ENCODE measurements around the gene ENTHD1. TPM values are rescaled to one million over a fixed set of nuclear protein-coding genes. Genes with fewer than 3 reads are reported as not detected.

ENTHD1 gene
- polyA plus RNA-seq, 1 donor, result not detected

- no peak for DNase-seq
These were observed 54.4 kb downstream of the ENTHD1 start for GRCh38 chr22:39839204-39839603.

- no peak for DNase-seq
These were observed 60.0 kb downstream of the ENTHD1 start for GRCh38 chr22:39833610-39834009.

DNA sequence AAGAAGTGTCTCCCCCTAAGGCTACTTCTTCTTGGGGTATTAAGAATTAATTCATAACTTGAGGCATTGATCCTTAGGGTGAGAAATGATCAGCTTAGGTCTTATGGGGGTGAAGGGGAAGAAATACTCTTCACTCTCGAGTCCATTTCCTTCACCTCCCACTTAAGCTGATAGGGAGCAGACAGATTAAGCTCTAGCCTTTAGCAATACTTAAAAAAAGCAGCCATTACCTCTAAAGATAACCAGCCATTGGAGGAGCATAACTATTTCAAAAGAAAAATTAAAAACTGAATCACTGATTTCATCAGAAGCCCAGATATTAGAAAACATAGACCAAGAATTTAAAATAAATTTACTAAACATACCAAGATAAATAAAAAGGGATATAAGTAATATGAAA lies 60.5 kb downstream of the ENTHD1 start:
- DNase-seq, result no peak

GRCh38 chr22:39832627-39833074 lies 60.9 kb downstream of the ENTHD1 start:
- DNase-seq, result no peak

- no peak for DNase-seq
These were observed 67.9 kb downstream of the ENTHD1 start for GRCh38 chr22:39825661-39826102.

DNA sequence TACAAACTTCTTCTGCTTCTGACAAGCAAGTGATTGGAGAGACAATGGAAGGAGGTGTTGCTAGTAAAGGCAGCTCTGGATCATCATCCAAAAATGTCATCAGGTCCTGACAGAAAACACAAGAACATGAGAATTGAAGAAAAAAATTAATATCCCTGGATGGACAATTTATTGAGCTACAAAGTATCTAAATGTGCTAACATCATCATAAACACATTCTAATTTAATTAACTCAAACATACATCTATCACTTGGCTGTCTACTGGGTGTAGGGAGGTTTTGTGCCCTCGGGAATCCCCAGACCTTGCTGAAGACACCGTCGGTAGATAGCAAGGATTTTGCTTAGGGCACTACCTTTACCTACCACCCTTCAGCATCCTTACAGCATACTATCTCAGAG lies 72.6 kb downstream of the ENTHD1 start:
- DNase-seq, result no peak

DNA sequence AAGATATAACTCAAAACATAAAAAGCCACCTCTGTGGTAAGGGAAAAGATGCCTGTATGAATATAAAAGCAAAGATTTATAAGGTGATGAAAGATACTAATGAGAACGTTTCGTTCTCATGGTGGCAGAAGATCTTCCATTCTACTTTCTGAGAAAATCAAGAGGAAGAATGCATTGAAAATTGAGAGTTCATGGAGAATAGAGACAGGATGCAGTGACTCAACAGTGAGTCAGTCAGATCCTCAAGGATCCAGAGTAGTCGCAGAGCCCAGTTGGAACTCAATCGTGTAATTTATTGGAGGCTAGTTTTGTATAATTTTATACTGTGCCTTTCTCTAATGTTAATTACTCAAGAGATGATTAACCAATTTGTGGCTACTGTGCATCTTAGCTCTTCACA lies 73.3 kb downstream of the ENTHD1 start:
- DNase-seq, result no peak

- DNase-seq, result no peak
These were observed 74.1 kb downstream of the ENTHD1 start for GRCh38 chr22:39819429-39819828.

DNA sequence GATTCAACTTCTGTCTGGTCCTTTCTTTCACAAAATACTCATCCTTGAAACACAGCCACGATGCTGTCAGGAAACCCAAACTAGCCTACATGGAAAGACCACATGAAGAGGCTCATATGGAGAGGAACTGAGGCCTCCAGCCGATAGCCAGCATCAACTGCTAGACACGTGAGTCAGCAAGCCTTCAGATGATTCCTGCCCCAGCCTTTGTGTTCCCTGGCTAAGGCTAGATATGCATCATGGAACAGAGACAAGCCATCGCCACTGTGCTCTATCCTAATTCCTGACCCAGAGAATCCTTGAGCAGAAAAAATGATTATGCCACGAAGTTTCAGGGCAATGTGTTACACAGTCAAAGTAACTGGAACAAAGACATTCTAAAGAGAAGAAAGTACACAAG lies 75.5 kb downstream of the ENTHD1 start:
- DNase-seq, result no peak

DNA sequence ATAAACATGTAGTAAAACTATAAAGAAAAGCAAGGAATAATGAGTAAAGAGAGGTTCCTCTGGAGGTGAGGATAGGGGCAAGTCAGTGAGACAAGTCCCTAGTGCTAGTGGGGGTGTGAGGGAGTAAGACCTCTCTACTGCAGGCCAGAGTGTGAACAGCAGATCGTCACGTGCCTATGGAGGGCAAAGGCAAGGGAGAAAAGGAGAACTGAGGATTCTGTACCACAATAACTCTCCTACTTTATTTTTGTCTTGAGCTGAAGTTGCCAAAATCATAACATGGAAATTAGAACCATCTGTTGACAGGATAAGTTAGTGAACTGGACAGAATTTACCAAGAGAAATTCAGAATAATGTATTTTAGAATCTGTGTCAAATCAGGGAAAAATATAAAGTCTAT lies 77.6 kb downstream of the ENTHD1 start:
- DNase-seq, result peak; percentile 23

- DNase-seq, result no peak
These were observed 78.7 kb downstream of the ENTHD1 start for GRCh38 chr22:39814899-39815298.

GRCh38 chr22:39809772-39810557 lies 83.6 kb downstream of the ENTHD1 start:
- no peak for DNase-seq

DNA sequence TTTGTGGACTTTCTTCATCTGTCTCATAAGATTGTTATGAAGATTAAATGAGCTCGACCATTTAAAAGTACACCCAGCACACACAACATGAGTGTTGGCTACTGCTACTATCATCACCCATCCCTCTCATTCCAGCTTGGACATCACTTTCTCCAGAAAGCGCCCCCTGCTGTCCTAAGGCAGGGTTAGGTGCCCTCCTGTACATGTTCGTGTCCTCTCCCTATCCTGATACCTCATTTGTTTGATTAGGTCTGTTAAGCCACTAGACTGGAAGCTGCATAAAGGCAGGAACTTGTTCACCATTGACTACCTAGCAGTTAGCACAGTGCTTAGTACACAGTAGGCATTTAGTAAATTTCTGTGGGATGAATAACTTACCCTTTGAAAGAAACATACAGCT lies 85.5 kb downstream of the ENTHD1 start:
- DNase-seq, result no peak

DNA sequence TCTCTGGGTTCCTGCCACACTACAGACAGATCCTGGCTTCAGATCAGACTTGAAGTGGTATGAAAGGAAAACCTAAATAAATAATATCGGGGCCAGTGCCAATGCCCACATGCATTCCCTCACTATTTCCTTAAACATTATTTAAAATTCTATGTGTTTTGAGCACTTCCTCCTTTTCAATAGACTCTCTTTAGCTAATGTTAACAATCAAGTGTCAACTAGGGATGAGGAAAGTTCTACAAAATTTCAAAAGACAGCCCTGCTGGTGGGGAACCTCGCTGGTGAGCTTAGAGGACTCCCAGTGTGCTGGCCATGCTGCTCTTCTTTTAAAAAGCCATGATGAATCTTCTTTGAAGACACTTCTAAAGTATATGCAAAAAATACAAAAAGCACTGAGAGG lies 87.5 kb downstream of the ENTHD1 start:
- DNase-seq, result no peak

GRCh38 chr22:39805117-39805516 lies 88.4 kb downstream of the ENTHD1 start:
- DNase-seq, result no peak

- DNase-seq, result no peak
These were observed 90.9 kb downstream of the ENTHD1 start for GRCh38 chr22:39802682-39803081.

- no peak for DNase-seq
These were observed 92.6 kb downstream of the ENTHD1 start for GRCh38 chr22:39800790-39801520.

DNA sequence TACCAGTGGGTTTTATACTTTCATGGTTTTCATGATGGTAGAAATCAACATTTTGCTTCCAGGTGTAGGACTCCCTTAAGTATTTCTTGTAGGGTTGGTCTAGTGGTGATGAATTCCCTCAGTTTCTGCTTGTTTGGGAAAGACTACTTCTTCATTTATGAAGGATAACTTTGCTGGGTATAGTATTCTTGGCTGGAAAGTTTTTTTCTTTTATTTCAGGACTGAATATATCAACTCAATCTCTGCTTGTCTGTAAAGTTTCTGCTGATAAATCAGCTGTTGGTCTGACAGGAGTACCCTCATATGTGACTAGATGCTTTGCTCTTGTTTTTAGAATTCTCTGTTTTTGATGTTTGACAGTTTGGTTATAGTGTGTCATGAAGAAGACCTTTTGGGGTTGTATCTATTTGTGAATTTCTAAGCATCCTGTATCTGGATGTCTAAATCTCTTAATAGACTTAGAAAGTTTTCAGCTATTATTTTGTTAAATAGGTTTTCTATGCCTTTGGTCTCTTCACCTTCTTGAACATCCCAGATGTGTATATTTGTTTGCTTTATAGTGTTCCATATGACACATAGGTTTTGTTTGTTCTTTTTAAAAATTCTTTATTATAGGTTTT lies 95.9 kb downstream of the ENTHD1 start:
- no peak for DNase-seq

GRCh38 chr22:39789788-39790187 lies 103.8 kb downstream of the ENTHD1 start:
- DNase-seq, result no peak

- no peak for DNase-seq
These were observed 108.3 kb downstream of the ENTHD1 start for GRCh38 chr22:39785232-39785631.

- DNase-seq, result no peak
These were observed 115.7 kb downstream of the ENTHD1 start for GRCh38 chr22:39777716-39778454.

DNA sequence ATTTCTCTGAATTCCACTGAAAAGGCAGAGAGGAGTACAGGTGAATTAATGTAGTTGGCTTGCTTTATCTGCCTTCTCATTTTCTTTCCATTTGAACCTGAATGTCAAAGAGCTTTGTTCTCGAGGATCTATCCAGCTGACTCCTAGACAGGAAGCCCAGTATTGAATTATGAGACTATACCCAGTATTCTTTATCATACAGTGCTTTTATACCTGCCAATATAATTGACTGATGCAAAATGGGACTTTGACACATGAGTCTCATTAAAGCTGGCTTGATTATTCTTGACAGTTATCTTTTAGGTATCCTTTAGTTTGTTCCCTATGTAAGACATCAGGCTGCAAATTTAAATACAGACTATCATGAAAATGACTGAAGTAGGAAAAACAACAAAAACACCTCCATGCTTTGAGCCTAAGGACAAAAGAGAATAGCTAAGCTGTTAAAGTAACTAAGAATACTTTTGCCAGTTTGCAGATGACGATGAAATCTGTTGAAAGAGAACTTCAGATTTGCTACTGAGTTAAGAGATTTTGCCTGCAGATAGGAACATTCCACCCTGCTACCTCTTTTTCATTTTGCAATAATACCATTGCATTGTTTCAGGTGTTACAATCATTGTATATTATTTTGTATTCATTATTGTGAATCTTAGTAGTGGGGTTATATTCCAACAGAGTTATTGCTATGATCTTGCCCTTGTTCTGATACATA lies 117.1 kb downstream of the ENTHD1 start:
- no peak for DNase-seq

Measured in hindlimb muscle (tissue), 1 donor.